Activated T-cell treated with anti-CD3 and anti-CD28 coated beads, Interleukin-2, amount 50 U/mL, for 48 hours (primary cell): ENCODE results near the gene DDX21.

Experiments used
- DNase-seq, 2 experiments: peaks; one replicate each; pipeline ENCODE4 v3.0.0-alpha.2; 2020

Gene DDX21

DNA sequence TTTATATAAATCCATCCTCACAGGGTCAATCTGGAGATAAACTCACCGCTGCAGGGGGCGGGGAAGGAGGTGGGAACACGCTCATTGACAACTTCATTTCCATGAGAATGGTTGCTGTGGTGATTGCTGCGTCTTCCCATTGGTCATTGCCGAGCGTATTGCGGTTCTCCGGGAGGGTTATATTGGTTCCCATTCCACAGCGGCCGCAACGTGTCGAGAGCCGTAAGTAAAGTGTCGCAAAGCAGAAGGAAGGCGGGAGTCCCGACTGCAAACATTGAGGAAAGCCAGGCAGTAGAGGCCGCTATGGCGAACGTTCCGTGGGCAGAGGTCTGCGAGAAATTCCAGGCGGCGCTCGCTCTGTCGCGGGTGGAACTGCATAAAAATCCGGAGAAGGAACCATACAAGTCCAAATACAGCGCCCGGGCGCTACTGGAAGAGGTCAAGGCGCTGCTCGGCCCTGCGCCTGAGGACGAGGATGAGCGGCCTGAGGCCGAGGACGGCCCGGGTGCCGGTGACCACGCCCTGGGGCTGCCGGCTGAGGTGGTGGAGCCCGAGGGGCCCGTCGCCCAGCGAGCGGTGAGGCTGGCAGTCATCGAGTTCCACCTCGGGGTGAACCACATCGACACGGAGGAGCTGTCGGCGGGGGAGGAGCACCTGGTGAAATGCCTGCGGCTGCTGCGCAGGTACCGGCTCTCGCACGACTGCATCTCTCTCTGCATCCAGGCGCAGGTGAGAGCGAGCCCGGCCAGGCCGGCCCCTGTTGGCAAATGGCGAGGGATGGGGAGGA lies 32.8 kb downstream of the DDX21 start, which contains the start of gene KIFBP:
TSS of gene KIFBP (plus strand) at position 274 of the 787 bp plus-strand sequence. CDS start at position 304, 30 bp downstream.
- peak; percentile 88 to 89 for DNase-seq

DNA sequence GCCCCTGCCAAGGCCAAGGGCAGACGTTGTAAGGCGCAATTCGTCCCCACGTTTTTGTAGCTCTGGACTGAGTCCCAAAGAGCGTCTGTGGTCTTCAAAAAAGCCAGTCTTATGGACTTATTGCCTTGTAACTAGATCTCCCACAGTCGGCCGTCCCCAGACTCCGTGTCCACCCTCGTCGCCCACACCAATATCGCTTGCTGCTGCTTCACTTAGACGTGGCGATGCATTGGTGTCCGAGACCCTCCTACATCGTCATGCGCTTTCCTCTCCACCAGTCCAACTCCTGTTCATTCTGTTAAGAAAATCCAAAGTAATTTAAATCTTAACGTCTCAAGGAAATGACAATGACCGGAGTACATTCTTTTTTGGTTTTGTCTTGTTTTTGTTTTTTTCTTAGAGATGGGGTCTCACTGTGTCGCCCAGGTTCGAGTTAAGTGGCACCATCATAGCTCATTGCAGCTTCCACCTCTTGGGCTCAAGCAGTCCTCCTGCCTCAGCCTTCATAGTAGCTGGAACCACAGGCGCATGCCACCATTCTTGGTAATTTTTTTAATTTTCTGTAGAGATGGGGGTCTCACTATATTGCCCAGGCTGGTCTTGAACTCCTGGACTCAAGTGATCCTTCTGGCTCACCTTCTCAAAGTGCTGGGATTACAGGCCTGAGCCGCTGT lies 33.5 kb downstream of the DDX21 start:
- no peak for DNase-seq

DNA sequence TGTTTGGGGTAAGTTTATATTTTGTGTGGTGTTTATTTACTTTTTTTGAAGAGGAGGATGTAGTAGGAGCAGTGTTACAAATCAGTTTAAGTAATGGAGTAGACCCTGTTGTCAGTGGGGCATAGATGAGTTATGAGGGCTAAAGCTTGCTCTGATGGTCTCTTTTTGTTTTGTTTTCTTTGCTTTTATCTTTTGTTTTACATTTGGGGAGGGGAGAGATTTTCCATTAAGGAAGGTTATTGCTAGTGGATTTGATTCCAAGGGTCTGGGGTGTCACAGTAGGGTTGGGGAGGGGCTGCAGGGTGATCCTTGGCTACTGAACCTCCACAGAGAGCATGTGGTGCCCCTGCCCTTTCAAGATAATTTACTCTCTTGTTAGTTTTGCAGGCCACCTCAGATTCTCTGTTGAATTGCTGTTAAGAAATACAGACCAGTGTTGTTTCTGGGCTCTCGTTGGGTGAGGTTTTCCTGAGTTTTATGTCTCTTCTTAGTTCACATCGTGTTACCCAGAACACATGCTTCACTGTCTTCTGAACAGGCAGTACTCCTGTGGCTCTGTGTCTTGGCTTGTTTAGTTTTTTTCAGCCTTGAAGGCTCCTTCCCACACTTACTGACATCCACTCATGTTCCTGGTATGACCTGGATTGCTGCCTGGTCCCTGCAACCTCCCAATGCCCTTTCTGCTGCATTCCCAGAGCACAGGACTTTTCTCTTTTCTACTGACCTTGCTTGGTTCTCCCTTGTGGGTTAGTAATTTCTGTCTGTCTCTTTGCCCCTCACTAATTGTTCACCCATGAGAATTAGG lies 36.9 kb downstream of the DDX21 start:
- no peak for DNase-seq

DNA sequence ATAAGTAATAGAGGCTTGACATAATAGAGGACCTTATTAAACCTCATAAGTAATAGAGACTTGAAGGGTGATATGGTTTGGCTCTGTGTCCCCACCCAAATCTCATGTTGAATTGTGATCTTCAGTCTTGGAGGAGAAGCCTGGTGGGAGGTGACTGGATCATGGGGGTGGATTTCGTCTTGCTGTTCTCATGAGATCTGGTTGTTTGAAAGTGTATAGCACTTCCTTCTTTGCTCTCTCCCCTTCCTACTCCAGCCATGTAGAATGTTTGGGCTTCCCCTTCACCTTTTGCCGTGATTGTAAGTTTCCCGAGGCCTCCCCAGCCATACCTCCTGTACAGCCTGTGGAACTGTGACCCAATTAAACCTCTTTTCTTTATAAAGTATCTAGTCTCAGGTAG lies 41.2 kb downstream of the DDX21 start:
- DNase-seq = no peak

DNA sequence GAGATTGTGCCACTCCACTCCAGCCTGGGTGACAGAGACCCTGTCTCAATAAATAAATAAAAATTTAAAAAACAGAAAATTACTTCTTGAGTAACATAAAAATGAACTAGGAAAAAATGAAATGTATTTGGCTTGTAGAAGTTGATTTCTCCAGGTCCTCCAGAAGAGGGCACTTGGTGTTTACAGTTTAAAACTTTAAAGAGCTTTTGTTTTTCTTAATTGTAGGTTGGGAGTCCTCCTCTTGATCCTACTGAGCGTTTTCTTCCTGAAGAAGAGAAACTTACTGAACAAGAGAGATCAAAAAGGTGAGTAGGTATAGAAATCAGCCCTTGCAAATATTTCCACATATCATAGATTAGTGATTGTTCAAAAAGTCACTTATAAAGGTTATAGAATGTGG lies 48.9 kb downstream of the DDX21 start:
- no peak for DNase-seq

DNA sequence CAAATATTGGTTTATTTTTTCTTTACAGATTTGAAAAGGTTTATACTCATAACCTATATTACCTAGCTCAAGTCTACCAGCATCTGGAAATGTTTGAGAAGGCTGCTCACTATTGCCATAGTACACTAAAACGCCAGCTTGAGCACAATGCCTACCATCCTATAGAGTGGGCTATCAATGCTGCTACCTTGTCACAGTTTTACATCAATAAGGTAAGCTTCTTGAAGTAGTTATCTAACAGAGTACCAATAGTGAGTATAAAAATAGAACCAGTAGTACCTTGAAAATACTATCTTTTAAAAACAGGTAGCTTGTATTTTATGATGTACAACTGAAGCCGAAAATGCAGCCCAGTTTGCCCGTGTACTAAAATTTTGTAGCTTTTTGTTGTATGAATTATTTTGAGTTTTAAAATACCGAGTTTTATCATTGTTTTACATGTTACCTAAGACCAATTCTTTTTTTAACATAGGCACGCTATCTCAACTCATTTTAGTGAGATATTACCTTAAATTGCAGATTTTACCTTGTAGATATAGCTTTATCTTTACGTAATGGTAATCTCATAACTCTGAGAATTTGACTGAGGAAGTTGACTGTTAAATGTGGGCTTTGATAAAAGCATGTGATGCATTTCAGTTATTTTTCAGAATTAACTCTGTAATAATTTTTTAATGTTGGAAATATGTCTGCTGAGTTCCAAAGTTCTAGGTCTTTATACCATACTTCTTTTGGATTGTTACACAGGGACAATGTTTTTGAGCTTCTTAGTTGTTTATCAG lies 49.9 kb downstream of the DDX21 start:
- DNase-seq = no peak

DNA sequence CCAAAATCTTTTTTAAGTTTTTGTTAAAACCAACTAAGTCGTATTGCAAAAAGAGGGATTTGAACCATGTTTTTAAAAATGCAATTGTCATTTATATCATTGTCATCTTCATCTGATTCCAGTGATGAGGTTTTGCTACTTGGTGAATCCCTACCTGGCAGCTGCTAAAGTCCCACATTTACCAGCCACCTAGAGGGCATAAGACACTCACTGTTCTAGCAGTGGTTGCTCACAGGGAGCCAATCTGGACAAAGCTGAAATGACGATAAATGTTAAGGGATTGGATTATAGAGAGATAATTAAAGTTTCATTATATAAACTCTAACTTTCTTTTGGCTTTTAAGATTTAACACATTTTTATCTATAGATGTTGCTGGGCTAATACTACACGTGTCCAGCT lies 51.3 kb downstream of the DDX21 start:
- DNase-seq = no peak

DNA sequence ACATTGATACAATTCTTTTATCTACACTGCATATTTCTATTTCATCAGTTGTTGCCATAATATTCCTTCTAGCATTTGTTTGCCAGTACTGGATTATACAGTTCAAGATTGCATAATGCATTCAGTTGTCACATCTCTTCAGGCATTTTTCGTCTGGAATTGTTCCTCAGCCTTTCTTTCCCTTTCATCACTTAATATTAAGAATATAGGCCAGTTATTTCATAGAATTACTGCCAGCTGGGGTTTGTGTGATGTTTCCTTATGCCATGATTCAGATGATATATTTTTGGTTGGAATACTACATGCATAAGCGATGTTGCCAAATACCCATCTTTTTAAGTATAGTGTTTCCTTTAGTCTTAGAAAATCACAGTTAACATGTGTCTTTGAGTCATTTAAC lies 53.4 kb downstream of the DDX21 start:
- DNase-seq = no peak

DNA sequence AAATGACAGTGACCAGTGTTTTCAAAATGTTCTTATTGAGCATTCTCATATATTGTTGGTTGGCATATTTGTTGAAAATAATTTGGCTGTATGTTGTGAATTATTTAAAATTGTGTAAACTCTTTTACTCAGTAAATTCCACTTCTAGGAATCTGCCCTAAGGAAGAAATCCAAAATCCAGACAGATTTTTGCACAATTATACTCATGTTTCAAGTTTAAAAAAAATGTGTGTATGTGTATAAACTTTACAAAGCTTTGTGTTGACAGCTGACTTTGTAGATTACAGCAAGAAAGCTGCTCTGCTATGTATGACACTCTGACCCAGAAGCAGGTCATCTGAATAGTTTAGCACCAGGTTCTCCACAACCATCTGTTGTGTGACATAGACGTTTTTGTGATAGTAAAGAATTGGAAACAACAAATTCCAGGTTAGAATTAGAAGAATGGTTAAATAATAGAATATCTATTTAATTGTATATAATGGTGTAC lies 54.2 kb downstream of the DDX21 start:
- DNase-seq = no peak

DNA sequence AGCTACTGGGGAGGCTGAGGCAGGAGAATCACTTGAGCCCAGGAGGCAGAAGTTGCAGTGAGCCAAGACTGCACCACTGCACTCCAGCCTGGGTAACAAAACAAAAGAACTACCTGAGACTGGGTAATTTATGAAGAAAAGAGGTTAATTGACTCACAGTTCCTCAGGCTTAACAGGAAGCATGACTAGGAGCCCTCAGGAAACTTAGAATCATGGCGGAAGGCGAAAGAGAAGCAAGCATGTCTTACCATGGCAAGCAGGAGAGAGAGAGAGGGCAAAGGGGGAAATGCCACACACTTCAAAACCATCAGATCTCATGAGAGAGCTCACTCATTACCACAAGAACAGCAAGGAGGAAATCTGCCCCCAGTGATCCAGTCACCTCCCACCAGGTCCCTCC lies 56.8 kb downstream of the DDX21 start:
- DNase-seq = peak in 1 of 2 experiments; percentile 40

DNA sequence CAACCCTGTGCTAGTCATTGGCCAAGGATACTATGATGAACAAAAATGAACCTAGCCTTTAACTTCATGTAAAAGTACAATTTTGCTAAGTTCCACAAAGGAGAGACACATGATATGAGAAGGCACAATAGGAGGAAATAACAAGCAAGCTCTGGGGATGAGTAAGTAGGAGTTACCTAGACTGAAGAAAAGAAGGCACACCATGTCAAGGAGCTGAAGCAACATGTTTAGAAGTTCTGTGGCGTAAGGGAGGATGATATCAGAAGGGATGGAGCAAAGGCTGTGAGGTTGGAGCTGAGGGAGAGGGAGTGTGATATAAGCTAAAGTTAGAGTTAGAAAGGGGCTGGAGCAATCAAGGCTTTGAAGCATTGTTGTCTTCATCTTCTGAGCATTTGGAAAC lies 58.2 kb downstream of the DDX21 start:
- DNase-seq = no peak

DNA sequence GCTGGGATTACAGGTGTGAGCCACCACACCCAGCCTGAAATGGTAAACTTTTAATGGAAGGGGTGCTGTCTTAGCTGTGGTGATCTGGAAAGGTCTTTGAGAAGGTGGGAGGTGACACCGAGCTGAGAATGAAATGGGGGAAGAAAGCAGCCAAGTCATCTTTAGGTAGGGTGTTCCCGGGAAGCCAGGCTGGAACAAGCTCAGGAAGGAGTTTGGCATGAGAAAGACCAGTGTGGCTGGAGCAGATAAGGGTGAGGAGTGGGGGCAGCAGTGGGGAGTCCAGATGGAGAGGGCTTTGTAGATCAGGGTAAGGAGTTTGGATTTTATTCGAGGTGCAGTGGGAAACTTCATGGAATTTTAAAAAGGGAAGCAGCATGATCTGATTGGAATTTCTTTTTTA lies 62.6 kb downstream of the DDX21 start:
- DNase-seq = no peak

DNA sequence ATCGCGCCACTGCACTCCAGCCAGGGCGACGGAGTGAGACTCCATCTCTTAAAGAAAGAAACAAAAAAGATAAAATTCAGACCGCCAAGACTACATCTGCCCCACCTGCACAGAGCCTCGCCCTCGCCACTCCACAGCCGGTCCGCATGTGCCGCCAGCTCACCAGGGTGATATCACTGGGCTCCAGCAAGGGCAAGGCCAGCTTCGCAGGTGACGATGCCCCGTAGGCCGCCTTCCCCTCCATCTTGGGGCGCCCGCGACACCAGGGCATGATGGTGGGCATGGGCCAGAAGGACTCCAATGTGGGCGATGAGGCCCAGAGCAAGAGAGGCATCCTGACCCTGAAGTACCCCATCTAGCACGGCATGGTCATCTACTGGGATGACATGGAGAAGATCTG lies 66.6 kb downstream of the DDX21 start:
- no peak for DNase-seq

DNA sequence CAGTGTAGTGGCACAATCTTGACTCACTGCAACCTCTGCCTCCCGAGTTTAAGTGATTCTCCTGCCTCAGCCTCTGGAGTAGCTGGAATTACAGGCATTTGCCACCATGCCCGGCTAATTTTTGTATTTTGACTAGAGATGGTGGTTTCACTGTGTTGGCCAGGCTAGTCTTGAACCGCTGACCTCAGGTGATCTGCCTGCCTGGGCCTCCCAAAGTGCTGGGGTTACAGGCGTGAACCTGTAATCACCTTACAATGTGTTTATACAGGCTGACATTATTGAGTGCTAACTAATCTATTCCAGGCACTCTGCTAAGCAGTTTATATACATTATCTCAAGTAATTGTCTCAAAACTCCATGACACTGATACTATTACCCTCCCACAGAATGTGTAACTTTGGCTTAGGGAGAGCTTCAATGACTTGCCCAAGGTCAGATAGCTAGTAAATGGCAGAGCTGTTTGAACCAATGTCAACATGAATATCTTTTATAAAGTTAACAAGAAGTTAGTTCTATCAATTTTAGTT lies 69.5 kb downstream of the DDX21 start:
- DNase-seq = no peak

DNA sequence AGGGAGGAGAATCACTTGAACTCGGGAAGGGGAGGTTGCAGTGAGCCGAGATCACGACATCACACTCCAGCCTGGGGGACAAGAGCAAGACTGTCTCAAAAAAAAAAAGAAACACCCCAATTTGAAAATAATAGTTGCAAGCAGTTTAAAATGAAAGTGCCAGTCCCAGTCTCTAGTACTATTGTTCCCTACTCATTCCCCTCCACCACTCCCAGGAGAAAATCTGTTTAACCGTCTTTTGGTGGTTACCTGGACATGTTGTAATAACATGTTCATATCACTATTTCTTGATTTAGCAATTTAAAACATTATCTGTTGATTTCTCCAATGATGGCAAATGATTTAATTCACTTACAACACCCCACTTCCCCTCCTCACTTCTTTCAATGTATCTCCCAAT lies 77.3 kb downstream of the DDX21 start:
- DNase-seq = no peak
